NCI-H748 treated with DMSO at 0.1 percent for 48 hours (cell line): ENCODE data around the gene PDXP.
A peak's percentile ranks its signal among the peaks of the same experiment; 100 is the strongest.
"Not testable (repeated sequence)": the region's sequence is repeated elsewhere in the genome, so short reads cannot be mapped to it uniquely, and the experiment has no call there.

Source experiments
- DNase-seq: peaks from one replicate; lab custom pipeline; 2025; lab: John Stamatoyannopoulos, UW

PDXP gene

DNA sequence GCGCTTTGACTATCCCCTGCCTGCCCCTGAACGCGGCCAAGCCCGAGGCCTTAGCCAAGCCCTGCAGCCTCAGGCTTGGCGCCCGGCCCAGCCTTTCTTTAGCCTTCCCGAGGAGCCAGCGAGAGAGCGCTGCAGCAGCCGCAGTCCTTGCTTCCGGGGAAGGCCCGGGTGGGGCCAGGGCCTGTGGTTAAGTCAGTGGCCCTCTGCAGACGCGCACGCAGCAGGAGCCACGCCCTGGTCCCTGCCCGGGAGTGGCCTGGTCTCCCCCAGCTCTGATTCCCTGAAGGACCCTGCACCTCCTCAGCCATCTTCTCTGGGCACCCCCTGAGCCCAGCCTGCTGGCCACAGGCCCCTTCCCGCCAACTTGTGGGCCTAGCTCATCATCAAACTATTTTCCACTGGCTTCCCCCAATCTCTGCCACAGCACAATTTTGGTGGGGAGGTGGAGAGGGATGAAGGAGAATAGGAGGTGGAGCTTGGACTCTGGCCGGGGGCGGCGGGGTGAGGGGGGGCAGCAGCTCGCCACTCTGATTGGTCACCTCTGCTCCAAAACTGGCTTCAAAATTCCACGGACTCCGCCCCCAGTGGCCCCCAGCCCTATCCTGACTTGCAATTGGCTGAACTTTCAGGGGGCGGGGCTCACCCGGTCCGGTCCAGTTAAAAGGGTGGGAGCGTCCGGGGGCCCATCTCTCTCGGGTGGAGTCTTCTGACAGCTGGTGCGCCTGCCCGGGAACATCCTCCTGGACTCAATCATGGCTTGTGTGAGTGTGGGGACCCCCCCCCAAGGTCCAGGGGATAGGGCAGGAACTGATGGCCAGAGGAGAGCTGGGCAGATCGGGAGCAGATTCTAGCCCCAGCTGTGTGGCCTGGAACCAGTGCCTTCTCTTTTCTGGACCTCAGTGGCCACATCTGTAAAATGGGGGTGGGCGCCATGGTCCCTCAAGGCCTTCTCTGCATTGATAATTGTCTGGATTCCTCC lies 16.7 kb downstream of the PDXP start, which contains the start of gene LGALS1:
Gene LGALS1, plus strand, starts transcription at position 686 of the 979 bp plus-strand sequence. Its CDS starts 67 bp downstream, at position 753.
- no peak for DNase-seq

DNA sequence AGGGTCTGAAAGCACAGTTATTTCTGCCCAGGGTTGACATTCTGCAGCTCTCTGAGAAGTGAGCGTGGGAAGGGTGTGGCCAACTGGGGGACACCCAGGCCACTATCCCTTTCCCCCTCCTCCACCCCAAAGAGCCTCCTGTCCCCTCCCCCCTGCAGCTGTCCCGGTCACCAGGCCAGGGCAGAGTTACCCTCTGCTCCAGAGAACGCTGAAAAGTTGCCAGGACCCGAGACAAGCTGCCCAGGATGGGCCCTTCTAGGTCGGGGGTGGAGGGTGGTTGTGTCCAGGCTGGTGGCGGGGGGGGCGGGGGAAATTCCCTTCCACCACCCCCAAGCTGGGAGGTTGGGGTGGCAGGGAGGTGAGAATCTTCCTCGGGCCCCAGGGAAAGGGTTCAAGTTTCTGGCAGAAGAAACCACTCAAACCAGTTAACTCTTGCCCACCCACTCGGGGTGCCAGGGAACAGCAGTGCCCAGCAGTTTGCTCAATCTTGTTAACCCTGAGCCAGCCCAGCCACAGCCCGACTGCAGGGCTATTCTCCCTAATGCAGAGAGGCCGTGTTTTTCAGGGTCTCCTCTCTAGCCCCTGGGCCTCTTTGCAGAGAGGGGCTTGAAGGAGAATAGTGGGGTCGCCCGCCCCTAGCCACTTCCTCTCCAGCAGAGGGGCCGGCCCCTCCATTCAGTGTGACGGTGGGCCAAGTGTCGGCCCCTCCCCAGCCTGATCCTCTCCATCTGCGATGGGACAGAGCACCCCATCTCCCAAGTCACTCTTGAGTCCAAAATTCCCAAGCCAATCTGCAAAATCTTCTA lies 17.6 kb downstream of the PDXP start:
- DNase-seq = no peak

DNA sequence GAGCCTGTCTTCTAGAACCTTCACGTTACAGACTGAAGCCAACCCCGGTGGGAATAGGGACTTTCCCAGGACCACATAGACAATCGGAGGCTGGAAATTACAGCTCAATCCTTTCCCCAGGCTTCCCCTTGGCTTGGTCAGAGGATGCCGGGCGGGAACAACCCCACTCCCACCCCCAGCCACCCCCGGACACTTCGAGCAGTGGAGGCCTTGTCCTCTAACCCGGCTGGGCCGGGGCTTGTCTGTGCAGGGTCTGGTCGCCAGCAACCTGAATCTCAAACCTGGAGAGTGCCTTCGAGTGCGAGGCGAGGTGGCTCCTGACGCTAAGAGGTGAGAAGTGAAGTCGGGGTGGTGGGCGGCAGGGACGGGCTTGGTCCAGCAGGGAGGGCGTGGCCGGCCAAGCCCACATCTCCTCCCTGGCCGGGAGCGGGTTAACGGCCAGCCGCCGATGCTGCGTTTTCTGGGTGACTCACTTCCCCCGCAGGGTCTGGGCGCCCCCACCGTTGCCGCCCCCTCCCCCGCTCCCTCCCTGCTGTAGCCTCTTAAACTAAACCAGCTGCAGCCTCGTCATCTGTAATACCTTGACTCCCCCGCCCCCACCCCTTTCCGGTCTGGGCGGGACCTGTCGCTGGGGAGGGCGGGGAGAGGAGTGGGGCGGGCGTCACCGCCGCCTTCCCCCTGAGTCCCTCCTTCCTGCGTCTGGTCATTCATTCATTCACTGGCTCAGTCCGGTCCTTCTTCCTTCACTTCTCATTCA lies 18.4 kb downstream of the PDXP start:
- DNase-seq = peak; percentile 52

DNA sequence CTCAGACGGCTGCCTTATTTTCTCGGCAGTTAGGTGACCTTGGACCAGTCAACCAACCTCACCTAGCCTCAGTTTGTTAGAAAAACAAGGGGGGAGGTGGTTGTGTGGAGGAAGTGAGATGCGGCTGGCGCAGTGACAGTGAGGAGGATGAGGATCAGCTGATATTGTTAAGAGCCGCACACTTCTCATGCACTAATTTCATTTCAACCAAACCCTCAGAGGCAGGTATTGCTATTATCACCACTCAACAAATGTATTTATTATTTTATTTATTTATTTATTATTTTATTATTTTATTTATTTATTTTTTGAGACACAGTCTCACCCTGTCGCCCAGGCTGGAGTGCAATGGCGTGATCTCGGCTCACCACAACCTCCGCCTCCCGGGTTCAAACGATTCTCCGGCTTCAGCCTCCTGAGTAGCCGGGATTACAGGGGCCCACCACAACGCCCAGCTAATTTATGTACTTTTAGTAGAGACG lies 19.0 kb downstream of the PDXP start:
- DNase-seq = no peak

DNA sequence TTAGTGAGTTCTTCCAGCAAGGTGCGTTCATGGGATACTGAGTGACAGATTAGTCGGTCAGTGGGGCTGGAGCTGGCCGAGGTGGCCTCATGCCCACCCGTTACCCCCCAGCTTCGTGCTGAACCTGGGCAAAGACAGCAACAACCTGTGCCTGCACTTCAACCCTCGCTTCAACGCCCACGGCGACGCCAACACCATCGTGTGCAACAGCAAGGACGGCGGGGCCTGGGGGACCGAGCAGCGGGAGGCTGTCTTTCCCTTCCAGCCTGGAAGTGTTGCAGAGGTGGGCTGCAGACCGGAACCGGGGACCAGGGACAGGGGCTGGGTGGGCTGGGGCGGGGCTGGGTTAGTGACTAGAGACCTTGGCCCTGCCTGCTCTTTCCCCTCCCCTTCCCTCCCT lies 19.8 kb downstream of the PDXP start:
- DNase-seq = no peak

DNA sequence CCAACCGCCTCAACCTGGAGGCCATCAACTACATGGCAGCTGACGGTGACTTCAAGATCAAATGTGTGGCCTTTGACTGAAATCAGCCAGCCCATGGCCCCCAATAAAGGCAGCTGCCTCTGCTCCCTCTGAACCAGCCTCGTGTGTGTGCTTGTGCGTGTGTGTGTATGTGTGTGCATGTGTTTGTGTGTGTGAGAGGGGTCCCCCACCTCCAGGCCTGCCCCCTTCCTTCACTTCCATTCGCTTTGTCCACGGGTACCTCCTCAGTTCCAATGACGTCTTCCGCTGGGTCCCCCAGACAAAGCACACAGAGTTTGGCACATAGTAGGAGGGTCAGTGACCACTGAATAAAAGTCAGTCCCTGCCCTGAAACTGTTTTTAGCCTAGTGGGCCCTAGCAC lies 21.1 kb downstream of the PDXP start:
- no peak for DNase-seq

DNA sequence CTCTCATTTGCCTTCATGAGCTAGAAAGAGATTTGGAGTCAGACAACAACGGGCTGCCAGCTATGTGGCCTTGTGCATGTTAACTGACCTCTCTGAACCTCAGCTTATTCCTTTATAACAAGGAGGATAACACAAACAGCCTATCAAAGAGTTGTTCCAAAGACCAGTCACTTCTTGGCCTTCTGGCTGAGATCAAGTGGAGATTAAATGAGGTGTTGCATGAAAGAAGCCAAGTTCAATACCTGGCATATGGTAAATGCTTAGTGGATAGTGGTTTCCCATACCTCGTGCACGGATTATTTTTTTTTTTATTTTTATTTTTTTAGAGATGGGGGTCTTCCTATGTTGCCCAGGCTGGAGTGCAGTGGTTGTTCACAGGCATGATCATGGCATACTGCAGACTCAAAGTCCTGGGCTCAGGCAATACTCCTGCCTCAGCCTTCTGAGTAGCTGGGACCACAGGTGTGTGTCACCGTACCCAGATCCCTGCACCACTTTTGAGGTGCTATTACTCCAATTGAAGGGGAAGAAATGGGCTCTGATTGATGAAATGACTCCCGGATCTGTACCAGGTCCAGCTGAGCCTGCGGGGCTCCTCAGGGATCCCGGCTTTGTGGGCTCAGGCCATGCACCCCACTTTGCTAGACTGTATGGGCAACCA lies 21.8 kb downstream of the PDXP start:
- no peak for DNase-seq

DNA sequence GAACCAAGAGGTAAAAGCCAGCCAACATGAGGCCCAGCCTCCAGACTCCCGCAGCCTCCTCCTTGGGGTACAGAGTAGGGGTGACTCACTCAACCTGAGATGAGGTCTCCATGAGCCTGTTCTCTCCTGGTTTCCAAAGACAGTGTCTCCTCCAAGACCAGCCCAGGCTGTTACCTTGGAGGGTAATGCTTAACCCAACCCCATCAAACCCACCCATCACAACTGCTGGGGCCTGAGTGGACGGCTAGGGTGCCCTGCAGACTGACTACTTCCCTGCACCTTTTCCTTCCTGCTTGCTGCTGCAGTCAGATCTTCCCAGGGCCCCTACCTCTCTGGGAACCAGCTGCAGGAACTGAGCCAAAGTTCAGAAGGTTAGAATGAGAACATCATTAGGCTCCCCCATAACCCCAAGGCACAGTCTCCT lies 22.5 kb downstream of the PDXP start:
- DNase-seq = no peak

DNA sequence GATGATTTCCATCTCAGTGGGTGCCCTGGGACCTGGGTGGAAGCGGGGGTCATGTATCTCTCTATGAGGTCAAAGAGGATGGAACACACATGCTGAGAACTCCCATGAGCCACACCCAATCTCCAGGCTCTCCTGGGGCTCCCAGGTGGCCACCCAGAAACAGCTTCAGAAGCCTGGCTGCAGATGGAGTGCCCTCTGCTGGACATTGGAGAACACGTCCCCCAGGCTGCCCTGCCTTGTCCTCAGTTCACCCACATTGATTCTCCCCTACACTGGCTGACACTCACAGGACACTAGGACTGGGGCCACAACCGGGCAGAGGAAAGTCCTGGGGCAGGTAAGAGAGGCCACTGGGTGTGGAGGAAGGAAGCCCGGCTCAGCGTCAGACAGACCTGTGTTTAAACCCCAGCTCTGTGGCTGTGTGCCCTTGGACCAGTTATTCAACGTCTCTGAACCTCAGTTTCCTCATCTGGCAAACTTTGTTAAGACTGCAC lies 23.1 kb downstream of the PDXP start:
- DNase-seq = peak; percentile 13

DNA sequence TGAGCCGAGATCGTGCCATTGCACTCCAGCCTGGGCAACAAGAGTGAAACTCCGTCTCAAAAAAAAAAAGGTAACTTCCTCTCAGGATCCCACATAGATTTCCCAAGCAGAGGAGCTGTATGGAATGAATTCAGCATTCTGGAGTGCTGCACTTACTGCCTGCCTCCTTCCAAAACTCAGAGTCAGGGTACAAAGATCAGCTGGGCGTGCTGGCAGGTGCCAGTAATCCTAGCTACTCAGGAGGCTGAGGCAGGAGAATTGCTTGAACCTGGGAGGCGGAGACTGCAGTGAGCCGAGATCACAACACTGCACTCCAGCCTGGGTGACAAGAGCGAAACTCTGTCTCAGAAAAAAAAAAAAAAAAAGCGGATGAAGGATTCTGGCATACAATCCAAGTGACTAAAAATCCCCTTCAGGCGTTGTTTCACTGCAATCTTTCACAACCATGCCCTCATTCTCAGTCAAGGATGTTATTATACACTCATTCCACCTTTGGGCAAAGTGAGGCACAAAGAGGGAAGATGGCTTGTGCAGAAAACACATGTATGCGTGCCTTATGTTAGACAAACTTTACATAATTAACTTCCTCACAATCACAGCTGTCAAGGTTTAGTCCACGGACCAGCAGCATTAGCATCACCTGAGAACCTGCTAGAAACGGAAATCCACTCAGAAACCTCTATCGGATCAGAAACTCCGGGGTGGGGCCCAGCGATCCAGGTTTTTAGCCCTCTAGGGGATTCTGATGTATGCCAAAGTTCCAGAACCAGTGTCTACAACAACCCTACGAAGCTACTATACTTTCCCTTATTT lies 26.5 kb downstream of the PDXP start:
- DNase-seq = no peak

DNA sequence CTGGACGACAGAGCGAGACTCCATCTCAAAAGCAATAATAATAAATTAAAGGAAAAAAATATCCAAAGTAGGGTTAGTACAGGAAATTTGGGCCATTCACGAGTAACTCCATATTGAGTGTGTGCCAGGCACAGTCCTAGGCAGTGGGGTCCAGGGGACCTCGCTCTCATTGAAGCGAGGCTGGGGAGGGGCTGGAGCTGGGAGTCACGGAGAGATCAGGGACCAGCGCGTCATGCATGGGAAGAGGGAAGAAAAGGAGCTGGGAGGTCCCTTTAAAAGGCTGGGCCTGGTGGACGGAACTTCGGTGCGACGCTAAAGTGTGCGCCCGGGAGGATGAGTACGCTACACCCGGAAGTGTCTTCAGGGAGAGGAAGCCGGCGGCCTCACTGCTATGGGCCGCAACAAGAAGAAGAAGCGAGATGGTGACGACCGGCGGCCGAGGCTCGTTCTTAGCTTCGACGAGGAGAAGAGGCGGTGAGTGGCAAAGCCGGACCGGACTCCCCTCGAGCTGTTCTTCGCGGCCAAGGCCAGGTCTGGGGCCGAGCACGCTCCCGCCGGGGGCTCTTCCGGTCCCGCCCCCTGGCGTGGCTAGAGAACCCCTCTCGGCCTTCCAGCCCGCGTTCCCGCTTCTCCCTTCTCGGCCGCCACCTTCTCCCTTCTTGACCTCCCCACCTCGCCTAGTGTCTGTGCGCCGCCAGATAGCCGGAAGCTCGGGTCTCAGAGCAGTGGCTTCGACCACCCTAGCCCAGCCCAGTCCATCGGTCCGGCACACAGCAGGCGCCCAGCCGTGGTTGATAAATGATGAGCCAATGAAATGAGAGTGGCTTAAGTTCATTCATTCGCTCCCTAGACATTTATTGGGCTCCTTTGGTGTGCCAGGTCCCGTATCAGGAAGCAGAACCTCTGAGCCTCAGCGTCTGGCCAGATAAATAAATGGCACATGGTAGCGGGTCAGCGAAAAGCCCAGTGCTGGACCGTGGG lies 27.8 kb downstream of the PDXP start, which contains the start of gene NOL12:
Gene NOL12, plus strand, starts transcription at position 342 of the 981 bp plus-strand sequence. Its CDS starts 50 bp downstream, at position 392.
- DNase-seq = peak; percentile 69

DNA sequence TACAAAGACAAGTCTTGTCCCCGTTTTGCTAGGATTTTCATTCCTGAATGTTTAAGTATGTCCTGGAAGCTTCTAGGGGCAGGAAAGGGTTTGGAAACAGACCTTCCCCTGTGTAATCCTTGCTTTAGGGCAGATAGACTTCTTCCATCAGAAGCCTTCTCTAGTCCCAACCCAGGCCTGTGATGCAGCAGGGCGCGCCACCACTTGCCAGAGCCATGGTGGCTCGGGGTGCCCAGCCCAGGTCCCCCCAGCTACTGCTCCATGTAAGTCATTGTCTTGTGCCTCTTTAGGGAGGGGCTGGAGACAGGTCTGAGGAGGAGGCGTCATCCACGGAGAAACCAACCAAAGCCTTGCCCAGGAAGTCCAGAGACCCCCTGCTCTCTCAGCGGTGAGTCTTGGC lies 31.9 kb downstream of the PDXP start:
- no peak for DNase-seq

DNA sequence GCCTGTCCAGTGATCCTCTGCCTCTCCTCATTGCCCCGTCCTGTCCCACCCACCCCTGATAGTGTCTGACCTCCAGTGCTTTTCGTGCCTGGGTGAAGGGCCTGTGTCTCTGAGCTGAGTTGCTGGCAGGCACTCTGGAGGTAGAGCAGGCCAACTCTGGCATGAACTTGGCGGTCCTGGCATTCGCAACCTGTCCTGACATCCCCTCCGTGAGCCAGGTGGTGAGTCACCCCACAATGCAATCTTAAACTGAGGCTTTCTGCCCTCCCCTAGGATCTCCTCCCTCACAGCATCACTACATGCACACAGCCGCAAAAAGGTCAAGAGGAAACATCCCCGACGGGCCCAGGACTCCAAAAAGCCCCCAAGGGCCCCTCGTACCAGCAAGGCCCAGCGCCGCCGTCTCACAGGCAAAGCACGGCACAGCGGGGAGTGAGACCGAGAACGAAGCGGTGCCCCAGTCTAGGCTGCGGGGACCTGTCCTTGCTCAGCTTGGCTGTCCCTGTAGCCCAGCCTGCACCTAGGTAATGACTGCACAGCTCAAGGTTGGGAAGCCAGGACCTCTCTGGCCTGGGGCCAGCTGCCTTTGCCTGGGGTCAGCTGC lies 32.5 kb downstream of the PDXP start:
- DNase-seq = no peak

DNA sequence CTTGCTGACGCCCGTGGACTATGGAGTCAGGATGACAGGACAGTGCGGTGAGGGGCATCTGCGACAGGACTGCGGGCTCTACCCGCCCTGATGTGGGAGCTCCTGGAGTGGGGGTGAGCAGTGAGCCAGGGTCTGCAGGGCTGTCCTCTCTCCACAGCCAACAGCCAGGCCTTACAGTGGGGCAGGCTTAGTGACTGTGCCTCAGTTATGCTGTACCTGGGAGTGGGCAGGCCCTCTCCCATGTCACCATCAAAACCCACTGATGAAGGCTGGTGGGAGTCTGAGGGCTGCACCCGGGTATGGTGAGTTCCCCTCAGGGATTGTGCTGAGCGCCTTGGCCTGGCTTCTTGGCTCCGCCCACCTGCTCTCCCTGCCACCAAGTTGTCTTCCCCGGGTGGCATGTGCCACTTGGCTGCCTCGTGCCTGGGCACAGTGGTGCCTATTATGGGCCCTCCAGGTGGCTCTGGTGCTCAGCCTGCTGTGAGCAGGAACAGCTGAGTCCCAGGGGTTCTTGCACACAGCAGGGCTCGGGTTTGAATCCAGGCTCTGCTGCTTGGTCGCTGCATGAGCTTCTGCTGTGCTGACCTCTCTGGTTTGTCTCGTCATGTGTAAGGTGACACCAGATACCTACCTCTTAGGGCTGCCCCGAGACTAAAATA lies 34.2 kb downstream of the PDXP start:
- DNase-seq = no peak

DNA sequence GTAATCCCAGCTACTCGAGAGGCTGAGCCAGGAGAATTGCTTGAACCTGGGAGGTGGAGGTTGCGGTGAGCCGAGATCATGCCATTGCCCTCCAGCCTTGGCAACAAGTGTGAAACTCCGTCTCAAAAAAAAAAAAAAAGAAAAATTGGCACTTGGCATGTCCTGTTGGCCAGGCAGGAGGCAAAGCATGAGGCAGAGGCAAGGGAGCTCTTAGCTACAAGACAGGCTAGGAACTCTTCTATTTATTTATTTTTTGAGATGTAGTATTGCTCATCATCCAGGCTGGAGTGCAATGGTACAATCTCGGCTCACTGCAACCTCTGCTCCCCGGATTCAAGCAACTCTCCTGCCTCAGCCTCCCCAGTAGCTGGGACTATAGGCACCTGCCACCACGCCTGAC lies 35.6 kb downstream of the PDXP start:
- not testable (repeated sequence) for DNase-seq

DNA sequence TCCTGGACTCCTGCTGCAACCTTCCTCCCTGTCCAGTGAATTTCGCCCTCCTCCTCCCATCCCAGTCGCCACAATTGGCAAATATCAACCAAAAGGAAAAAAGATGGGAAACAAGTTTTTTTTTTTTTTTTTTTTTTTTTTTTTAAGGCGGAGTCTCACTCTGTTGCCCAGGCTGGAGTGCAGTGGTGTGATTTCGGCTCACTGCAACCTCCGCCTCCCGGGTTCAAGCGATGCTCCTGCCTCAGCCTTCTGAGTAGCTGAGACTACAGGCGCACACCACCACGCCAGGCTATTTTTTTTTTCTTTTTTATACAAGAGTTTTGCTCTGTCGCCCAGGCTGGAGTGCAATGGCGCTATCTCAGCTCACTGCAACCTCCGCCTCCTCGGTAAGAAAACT lies 37.7 kb downstream of the PDXP start:
- DNase-seq = not testable (repeated sequence)

DNA sequence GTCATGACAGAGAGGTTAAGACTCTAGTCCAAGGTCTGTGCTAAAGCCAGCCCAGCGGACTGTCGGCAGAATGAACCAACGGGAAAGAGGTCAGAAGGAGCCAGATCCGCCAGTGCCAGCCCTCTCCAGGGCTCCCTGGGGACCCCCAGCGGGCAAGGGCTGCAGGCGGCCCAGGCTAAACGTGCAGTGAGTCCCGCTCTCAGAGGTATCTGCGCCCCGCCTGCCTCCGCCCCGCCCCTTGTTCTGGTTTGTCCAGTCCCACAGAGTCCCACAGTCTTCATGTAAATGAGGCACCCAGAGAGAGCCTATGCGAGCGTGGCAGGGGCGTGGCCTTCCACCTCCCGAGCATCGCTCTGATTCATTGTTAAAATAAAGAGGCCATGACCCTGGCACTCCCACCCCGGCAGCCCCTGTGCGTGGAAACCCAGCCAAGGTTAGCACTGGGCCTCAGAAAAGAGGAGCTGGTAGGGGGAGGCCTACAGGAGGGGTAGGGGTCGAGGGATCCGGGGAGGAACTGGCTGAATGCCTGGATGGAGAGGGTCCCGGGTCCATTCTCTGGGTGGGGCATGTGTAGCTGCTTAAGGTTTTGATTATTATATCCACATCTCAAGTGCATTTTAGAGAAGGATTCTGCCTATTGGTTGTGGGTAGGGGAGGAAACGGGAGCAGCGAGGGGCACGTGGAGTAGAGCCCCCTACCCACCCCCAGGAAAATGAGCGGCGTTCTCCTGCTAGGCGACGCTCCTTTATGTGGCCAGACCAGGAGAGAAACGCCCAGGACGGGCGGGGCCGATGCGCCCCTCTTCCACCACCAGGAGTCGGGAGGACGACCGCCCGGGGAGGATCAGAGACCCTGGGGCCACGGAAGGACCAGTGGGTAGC lies 38.4 kb downstream of the PDXP start, which contains the start of gene TRIOBP:
Gene TRIOBP, plus strand, starts transcription at position 392 of the 881 bp plus-strand sequence. CDS start 4,318 bp downstream, outside the sequence.
- DNase-seq = peak; percentile 89
